HAP-1 (cell line): ENCODE results near the gene CLPTM1.
"Not testable (repeated sequence)": the region's sequence is repeated elsewhere in the genome, so short reads cannot be mapped to it uniquely, and the experiment has no call there.

Experiments
- DNase-seq, 2 experiments: peaks; one replicate each; pipeline ENCODE4 v3.0.0-alpha.2; 2016 to 2020; ENCODE audit warnings: low spot score in 2 of 2
- H3K27me3 ChIP-seq: fragments of 250-450 bp; sonication (Bioruptor Pico); 2 replicates; pipeline ENCODE4 v1.5.1; 2020; ENCODE audit warnings: low read depth, mild to moderate bottlenecking, moderate library complexity
- H3K36me3 ChIP-seq: fragments of 250-450 bp; sonication (Bioruptor Pico); replicated peaks from 2 replicates; pipeline ENCODE4 v1.5.1; 2020; ENCODE audit warnings: mild to moderate bottlenecking
- H3K4me1 ChIP-seq: fragments of 250-450 bp; sonication (Bioruptor Pico); 2 replicates; pipeline ENCODE4 v1.5.1; 2020; ENCODE audit warnings: mild to moderate bottlenecking
- H3K4me3 ChIP-seq: fragments of 250-450 bp; sonication (Bioruptor Pico); 2 replicates; pipeline ENCODE4 v1.5.1; 2020; ENCODE audit warnings: mild to moderate bottlenecking, moderate library complexity
- H3K9me3 ChIP-seq: fragments of 250-450 bp; sonication (Bioruptor Pico); 2 replicates; pipeline ENCODE4 v1.5.1; 2020; ENCODE audit warnings: mild to moderate bottlenecking, moderate library complexity
- in situ Hi-C: fragments of 300-500 bp; cut with MboI; formaldehyde crosslinking; loops from 3 replicates; pipeline ENCODE4 v1.14.3; 2020; ENCODE audit warnings: low sequenced_read_pairs, inconsistent platforms, mixed read lengths

The CLPTM1 gene

DNA sequence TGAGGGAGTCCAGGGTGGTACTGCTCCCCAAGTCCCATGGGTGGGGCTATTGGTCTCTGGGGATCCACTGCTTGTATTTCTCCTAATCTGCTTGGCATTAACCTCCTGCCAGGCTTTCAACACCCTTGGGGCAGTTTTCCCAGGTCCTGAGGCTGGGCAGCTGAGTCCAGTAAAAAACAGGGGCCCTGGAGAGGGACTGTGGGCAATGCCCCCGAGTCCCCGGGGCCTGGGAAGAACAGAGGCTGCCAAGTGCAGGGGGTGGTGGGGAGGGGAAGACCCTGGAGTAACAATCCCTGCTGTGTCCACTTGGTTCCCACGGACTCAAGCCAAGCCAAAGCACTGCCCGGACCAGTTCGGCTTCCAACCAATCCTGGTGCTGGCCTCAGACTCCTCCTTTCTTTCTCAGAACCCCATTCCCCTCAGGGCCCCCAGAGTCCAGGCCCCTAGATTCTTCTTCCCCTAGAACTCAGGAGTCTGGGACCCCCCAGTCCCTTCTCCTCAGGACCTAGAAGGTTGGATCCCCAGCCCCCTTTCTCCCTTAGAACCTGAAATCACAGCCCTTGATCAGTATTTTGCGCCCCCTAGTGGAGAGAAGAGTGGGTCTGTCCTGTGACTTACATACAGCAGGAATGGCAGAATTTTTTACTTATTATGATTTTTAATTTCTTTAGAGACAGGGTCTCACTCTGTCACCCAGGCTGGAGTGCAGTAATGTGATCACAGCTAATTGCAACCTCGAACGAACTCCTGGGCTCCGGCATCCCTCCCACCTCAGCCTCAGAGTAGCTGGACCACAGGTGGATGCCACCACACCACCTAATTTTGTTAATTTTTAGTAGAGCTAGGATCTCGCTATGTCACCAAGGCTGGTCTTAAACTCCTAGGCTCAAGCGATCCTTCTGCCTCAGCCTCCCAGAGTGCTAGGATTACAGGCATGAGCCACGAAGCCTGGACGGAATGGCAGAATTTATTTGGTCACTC lies 3.7 kb upstream of the CLPTM1 start:
- Histone ChIP-seq H3K27me3 (no peaks in the 10 kb centered on the region), H3K4me1 (peaks cover 6% of the 10 kb centered on the region), H3K36me3 (peaks cover 11% of the 10 kb centered on the region; the same call in 1 of the 2 replicates), H3K9me3 (no peaks in the 10 kb centered on the region), H3K4me3 (no peak overlapping the region)
- peak; percentile 64 to 79 for DNase-seq
- in situ Hi-C loops = no loop called here

DNA sequence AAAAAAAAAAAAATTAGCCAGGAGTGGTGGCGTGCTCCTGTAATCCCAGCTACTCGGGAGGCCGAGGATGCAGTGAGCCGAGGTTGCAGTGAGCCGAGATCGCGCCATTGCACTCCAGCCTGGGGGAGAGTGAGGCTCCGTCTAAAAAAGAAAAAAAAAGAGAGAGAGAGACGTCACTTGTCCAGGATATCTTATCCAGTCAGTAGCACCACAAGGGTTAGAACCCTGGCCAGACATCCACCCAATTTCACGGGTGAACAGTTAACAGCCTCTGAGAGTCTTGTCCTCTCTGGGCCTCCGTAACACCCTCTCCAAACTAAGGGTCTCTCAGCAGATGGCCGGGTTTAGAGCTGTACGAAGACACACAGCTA lies 917 bp upstream of the CLPTM1 start:
- no peaks in the 10 kb centered on the region for H3K27me3 ChIP-seq
- H3K9me3 ChIP-seq = no peaks in the 10 kb centered on the region
- peaks cover 6% of the 10 kb centered on the region for H3K4me1 ChIP-seq
- peak overlapping the region; percentile 98 for H3K4me3 ChIP-seq
- in situ Hi-C loops = no loop called here
- DNase-seq = no peak
- peaks cover 11% of the 10 kb centered on the region; the same call in 1 of the 2 replicates for H3K36me3 ChIP-seq

DNA sequence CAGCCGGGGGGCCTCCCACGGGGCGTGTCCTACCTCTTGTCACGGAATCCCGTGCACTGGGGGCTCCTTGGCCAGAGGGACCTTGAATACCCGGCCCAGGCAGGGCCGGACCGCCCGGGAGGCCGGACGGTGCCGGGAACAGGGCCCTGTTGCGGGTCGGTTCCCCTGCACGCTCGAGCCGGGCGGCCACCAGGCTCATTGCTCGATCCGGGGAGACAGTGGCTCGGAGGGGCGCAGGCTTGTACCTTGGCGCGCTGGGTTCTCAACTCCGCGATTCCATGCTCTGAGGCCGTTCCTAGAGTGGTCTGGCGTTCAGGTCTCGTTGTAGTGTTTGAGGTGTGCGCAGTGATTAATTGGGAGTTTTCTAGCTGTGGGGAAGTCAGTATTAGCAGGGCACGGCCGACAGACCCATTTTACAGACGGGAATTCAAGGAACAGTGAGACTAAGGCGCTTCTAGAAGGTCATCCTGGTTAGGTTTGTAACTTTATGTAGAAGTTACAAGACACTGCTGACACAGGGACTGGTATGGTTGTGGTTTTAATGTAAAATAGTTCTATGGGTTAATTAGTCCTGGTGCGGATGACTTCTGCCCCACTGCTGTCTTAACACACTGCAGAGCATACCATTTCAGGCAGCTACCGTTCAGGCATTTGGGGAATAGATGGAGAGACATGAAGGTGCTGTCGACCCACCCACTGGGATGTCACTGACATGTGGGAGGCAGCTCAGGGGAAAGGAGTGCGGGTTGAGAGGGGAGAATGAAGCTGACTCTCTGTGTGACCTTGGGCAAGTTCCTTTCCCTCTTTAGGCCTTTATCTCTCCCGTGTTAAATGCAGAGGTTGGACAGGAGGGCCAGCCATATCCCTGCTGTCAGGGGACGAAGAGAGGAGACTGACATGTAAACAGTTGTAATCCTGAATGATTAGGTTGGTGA lies 592 bp downstream of the CLPTM1 start:
- no peaks in the 10 kb centered on the region for H3K27me3 ChIP-seq
- H3K4me3 ChIP-seq = peak overlapping the region; percentile 98
- H3K4me1 ChIP-seq = peaks cover 6% of the 10 kb centered on the region
- in situ Hi-C loops = no loop called here
- H3K36me3 ChIP-seq = peaks cover 13% of the 10 kb centered on the region; the same call in 1 of the 2 replicates
- no peak for DNase-seq
- no peaks in the 10 kb centered on the region for H3K9me3 ChIP-seq

DNA sequence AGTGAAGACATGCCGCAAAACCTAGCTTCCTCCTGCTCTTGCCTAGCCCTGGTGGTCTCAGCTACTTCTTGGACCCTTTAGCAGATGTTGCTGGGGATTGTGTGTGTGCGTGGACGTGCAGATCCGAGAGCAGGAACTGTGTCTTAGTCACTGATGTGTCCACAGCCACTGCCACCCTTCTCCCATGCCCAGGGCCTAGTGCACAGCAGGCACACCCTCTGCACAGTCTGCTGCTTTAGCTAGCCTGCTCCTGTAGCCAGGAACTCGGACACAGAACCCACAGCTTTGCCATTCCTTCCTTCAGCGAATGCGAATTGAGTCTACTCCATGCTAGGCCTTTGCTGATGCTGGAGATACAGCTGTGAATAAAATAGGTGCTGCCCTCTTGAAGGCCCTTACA lies 2.3 kb downstream of the CLPTM1 start:
- Histone ChIP-seq H3K4me3 (no peak overlapping the region), H3K36me3 (peaks cover 22% of the 10 kb centered on the region), H3K27me3 (no peaks in the 10 kb centered on the region), H3K9me3 (no peaks in the 10 kb centered on the region), H3K4me1 (peaks cover 6% of the 10 kb centered on the region)
- DNase-seq = no peak
- in situ Hi-C loops = no loop called here

DNA sequence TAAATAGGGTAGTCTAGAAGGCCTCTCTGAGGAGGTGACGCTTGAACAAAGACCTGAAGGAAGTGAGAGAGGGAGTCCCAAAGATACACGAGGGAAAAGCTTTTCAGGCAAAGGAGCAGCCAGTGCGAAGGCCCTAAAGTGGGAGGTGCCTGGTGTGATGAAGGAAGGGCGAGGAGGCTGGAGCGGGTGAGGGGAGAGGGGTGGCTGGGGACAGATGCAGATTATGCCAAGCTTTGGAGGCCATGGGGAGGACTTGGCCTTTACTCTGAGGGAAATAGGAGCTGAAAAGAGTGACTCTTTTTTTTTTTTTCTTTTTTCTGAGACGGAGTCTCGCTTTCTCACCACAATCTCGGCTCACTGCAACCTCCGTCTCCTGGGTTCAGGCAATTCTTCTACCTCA lies 2.9 kb downstream of the CLPTM1 start:
- in situ Hi-C loops = no loop called here
- no peak for DNase-seq
- no peaks in the 10 kb centered on the region for H3K27me3 ChIP-seq
- H3K4me1 ChIP-seq = peaks cover 6% of the 10 kb centered on the region
- no peak overlapping the region for H3K4me3 ChIP-seq
- no peaks in the 10 kb centered on the region for H3K9me3 ChIP-seq
- peaks cover 25% of the 10 kb centered on the region for H3K36me3 ChIP-seq

DNA sequence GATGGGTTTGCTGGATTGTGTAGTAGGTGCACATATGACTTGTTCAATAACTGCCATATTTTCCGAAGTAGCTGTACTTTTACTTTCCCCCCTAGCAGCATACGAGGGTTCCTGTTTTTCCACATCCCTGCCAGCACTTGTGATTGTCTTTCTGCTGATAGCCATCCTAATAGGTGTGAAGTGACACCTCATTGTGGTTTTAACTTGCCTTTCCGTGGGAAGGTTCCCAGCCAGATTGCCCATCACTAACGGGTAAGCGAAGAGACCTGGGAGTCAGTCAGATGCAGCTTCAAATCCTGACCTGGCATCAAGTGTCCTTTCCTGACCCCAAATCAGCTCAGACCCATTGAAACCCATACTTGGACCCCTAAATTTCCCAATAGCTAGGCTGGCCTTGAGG lies 4.5 kb downstream of the CLPTM1 start:
- Histone ChIP-seq H3K9me3 (no peaks in the 10 kb centered on the region), H3K4me3 (no peak overlapping the region), H3K4me1 (peaks cover 6% of the 10 kb centered on the region), H3K27me3 (no peaks in the 10 kb centered on the region), H3K36me3 (peaks cover 29% of the 10 kb centered on the region)
- no peak for DNase-seq
- in situ Hi-C loops = no loop called here

DNA sequence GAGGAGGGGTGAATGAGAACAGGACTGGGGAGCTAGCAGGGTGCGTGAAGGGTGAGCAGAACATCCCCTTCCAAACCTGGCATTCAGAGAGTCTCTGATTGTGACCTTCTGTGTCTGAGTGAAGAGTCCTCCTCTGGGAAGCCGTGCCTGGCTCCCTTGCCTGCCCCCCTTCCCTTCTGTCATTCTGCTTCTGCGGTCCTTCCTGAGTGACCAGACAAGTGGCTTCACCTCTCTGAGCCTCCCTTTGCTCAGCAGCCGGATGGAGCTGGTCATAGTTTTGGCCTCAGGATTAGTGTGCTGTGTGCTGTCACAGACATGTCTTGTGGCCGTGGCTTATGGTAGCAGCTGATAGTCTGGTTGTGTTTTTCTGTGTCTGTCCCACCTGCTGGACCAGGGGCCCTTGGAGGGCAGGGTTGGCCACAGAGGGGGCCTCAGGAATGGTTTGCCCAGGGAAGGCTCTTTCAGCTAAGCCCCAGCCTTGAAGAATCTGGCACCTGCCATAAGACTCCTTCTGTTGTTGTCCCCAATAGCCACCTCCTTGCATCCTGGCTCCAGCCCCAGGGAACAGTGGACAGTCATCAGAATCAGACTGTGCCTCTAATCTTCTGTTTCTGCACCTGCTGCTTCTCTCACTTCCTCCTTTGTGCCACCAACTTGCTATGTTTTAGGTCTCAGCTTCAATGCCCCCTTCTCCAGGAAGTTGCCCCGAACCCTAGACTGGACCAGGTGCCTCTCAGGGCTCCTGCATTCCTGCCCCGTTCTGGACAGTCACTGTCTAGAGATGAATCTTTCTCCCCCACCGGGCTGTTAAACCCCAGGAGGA lies 5.9 kb downstream of the CLPTM1 start:
- in situ Hi-C loops = no loop called here
- Histone ChIP-seq H3K36me3 (peaks cover 37% of the 10 kb centered on the region), H3K27me3 (no peaks in the 10 kb centered on the region), H3K9me3 (no peaks in the 10 kb centered on the region), H3K4me3 (no peak overlapping the region), H3K4me1 (peaks cover 3% of the 10 kb centered on the region)
- DNase-seq = no peak

DNA sequence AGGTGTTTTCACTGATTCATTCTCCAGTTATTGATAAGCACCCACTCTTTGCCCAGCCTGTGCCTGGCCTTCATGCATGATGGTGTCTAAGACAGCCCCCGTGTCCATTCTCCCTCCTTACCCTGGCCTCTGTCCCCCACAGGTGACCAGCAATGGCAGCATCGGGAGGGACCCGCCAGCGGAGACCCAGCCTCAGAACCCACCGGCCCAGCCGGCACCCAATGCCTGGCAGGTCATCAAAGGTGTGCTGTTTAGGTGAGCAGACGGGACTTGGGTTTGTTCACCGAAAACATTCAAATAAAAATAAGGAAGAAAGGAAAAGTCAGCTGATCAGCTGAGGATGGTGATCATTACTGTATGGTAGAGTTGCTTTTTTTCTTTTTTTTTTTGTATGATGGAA lies 6.6 kb downstream of the CLPTM1 start:
- Histone ChIP-seq H3K9me3 (no peaks in the 10 kb centered on the region), H3K36me3 (peaks cover 37% of the 10 kb centered on the region), H3K27me3 (no peaks in the 10 kb centered on the region), H3K4me1 (no peaks in the 10 kb centered on the region), H3K4me3 (no peak overlapping the region)
- DNase-seq = no peak
- in situ Hi-C loops = no loop called here

DNA sequence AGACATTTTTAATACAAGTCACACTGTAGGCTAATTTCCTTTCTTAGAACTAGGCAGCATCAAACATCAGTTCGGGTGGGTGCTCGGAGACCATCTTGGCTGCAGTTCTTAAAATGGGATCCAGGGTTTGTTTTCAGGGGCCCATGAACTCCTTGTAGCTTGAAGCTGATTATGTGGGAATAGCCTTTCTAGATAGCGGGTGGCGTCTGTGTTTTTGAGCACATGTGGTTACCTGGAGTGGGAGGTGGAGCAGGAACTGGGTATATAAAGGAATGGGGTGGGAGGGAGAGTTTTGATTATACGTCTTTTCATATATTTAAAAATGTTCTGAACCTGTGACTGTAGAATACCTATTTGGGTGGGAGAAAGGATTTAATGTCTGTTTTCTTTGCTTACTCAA lies 12.9 kb downstream of the CLPTM1 start:
- no peaks in the 10 kb centered on the region for H3K9me3 ChIP-seq
- in situ Hi-C loops = no loop called here
- DNase-seq = no peak
- H3K4me1 ChIP-seq = no peaks in the 10 kb centered on the region
- no peaks in the 10 kb centered on the region for H3K27me3 ChIP-seq
- H3K36me3 ChIP-seq = peaks cover 27% of the 10 kb centered on the region
- H3K4me3 ChIP-seq = no peak overlapping the region

DNA sequence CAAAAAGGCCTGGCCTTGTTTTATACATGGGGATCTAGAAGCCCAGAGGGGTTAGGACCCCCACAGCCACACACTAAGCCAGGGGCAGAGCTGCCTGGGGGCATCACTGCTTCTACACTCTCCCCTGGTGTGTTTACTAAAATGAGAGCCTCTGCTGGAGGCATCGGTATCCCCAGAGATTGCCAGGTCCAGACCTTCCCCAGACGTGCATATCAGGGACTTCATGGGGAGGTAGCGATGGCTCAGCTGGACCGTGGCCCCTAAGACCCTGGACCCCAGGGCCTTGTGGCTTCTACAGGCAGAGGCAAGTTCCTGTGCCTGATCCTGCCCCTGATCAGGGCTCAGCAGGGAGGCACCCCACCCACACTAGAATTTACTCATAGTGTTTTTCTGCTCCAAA lies 13.5 kb downstream of the CLPTM1 start:
- in situ Hi-C loops = no loop called here
- H3K27me3 ChIP-seq = no peaks in the 10 kb centered on the region
- H3K36me3 ChIP-seq = peaks cover 27% of the 10 kb centered on the region
- H3K4me3 ChIP-seq = no peak overlapping the region
- H3K4me1 ChIP-seq = no peaks in the 10 kb centered on the region
- H3K9me3 ChIP-seq = no peaks in the 10 kb centered on the region
- DNase-seq = no peak

DNA sequence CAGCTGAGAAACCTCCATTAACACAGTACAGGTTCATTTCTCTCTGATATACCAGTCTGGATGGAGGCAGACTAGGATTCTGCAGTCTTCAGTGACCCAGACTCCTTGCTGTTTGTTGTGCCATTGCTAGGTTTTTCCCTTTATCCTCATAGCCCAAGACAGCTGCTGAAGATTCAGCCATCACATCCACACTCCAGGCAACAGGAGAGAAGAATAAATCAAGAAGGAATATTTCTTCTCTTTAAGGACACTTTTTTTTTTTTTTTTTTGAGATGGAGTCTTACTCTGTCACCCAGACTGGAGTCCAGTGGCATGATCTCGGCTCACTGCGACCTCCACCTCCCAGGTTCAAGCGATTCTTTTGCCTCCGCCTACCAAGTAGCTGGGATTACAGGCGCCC lies 14.3 kb downstream of the CLPTM1 start:
- Histone ChIP-seq H3K36me3 (peaks cover 32% of the 10 kb centered on the region), H3K9me3 (no peaks in the 10 kb centered on the region), H3K27me3 (no peaks in the 10 kb centered on the region), H3K4me3 (no peak overlapping the region), H3K4me1 (no peaks in the 10 kb centered on the region)
- in situ Hi-C loops = no loop called here
- DNase-seq = no peak

DNA sequence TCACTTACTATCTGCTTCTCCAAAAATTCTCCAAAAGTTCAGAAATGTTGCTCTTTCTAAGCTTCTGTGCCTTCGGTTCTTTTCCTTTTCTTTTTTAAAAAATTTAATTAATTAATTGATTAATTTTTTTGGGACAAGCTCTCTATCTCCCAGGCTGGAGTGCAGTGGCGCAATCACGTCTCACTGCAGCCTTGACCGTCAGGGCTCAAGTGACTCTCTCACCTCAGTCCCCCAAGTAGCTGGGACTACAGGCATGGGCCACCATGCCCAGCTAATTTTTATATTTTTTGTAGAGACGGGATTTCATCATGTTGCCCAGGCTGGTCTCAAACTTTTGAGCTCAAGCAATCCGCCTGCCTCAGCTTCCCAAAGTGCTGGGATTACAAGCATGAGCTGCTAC lies 16.3 kb downstream of the CLPTM1 start:
- peaks cover 39% of the 10 kb centered on the region for H3K36me3 ChIP-seq
- in situ Hi-C loops, H3K4me3 ChIP-seq, H3K9me3 ChIP-seq, DNase-seq, H3K27me3 ChIP-seq, H3K4me1 ChIP-seq: not testable (repeated sequence)

DNA sequence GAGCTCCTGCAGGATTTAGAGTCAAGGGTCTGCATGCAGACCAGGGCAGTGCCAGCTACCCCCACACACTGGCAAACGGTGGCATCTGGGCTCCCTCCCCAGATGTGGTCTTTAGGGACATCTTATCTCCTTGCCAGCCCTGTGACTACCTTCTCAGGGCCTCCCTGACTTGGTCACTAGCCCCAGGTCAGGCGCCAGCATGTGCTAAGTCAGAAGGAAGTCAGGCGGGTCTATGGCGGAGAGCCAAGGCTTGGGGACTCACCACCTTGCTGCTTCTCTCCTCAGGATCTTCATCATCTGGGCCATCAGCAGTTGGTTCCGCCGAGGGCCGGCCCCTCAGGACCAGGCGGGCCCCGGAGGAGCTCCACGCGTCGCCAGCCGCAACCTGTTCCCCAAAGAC lies 17.6 kb downstream of the CLPTM1 start:
- Histone ChIP-seq H3K9me3 (no peaks in the 10 kb centered on the region), H3K4me3 (no peak overlapping the region), H3K4me1 (no peaks in the 10 kb centered on the region), H3K36me3 (peaks cover 48% of the 10 kb centered on the region), H3K27me3 (no peaks in the 10 kb centered on the region)
- in situ Hi-C loops = no loop called here
- no peak for DNase-seq
